Liver (tissue), 3 donors: ENCODE measurements around the gene SPTBN4.

ENCODE experiments used
- CTCF ChIP-seq: fragments of 150-350 bp; IDR thresholded peaks from 2 replicates; pipeline ENCODE4 v1.5.1; 2017; ENCODE audit warnings: improper control_type of control experiment, low read depth, low read length; ENCODE audit not compliant: missing input control
- EGR1 ChIP-seq, 2 donors: IDR thresholded peaks; 2 replicates each; pipeline ENCODE4 v1.6.1; 2016 to 2018; ENCODE audit warnings: antibody characterized with exemption in 2 of 2, low read depth in 2 of 2
- FOXA1 ChIP-seq: IDR thresholded peaks from 2 replicates; pipeline ENCODE4 v1.6.1; 2016; ENCODE audit warnings: antibody characterized with exemption
- FOXA2 ChIP-seq: IDR thresholded peaks from 2 replicates; pipeline ENCODE4 v1.6.1; 2016; ENCODE audit warnings: antibody characterized with exemption
- GABPA ChIP-seq, 2 donors: IDR thresholded peaks in 1 of 2; conservative IDR thresholded peaks in 1 of 2; 2 replicates each; pipeline ENCODE4 v1.6.1; 2016; ENCODE audit warnings: antibody characterized with exemption in 2 of 2, mild to moderate bottlenecking in 1 of 2, moderate library complexity in 1 of 2
- HNF4G ChIP-seq: IDR thresholded peaks from 2 replicates; pipeline ENCODE4 v1.6.1; 2016; ENCODE audit warnings: antibody characterized with exemption
- JUND ChIP-seq, 2 donors: IDR thresholded peaks; 2 replicates each; pipeline ENCODE4 v1.6.1; 2016; ENCODE audit warnings: antibody characterized with exemption in 2 of 2
- REST ChIP-seq: IDR thresholded peaks from 2 replicates; pipeline ENCODE4 v1.6.1; 2016; ENCODE audit warnings: antibody characterized with exemption, mild to moderate bottlenecking
- YY1 ChIP-seq: IDR thresholded peaks from 2 replicates; pipeline ENCODE4 v1.6.1; 2016; ENCODE audit warnings: antibody characterized with exemption, mild to moderate bottlenecking
- TF ChIP-seq, protein P1 (sequence below): IDR thresholded peaks from 2 replicates; pipeline ENCODE4 v1.6.1; 2016; ENCODE audit warnings: antibody characterized with exemption
- TF ChIP-seq, protein P2 (sequence below): IDR thresholded peaks from 2 replicates; pipeline ENCODE4 v1.6.1; 2016; ENCODE audit warnings: antibody characterized with exemption
- donor health status: healthy.
- donor health status: healthy.

GRCh38 chr19:40472516-40472915 lies 5.7 kb downstream of the SPTBN4 start:
- TF ChIP-seq CTCF: no peak
- no peak for TF ChIP-seq GABPA (IDR thresholded peaks at IDR 0.05 in 1 of 2, conservative IDR thresholded peaks at IDR 0.05 in 1 of 2)
- TF ChIP-seq FOXA1: no peak
- TF ChIP-seq REST: no peak
- TF ChIP-seq JUND (IDR thresholded peaks at IDR 0.05): no peak
- TF ChIP-seq, protein P1, sequence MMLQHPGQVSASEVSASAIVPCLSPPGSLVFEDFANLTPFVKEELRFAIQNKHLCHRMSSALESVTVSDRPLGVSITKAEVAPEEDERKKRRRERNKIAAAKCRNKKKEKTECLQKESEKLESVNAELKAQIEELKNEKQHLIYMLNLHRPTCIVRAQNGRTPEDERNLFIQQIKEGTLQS: no peak
- TF ChIP-seq, protein P2, sequence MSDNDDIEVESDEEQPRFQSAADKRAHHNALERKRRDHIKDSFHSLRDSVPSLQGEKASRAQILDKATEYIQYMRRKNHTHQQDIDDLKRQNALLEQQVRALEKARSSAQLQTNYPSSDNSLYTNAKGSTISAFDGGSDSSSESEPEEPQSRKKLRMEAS: no peak
- TF ChIP-seq HNF4G: no peak
- no peak for TF ChIP-seq YY1
- TF ChIP-seq EGR1 (IDR thresholded peaks at IDR 0.05; ENCODE audit: low read depth in 2 of 2): no peak
- no peak for TF ChIP-seq FOXA2
